ENCODE measurements around the gene C4B.

DNA sequence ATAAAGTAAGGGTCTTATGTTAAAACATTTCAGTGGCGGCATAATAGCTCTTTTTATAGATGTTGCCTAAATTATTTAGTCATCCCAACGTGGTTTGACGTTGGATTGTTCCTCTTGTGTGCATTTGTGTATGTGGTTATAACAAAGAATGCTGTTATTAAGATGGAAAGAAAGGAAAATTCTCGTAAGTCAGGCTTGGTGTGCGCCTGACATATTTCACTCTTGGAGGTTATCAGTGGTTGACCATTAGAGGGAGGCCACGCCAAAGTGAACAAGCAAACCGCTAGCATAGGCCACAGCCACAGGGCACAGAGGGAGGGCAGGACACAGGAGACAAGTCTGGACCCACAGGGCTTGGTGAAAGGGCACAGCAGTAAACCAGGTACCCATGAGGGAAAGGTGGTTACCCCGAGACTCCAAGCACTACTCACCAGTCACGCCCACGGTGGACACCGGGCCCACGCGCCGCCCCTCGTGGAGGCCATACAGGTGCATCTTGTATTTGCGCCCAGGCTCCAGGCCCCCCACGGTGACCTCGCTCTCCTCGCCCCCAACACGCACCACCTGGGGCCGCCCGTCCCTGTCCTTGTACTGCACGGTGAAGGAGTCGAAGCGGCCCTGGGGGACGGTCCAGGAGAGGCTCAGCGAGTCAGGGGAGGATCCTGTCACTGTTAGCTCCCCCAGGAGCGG is 46.5 kb downstream of the C4B start:
- TF ChIP-seq, protein P1, sequence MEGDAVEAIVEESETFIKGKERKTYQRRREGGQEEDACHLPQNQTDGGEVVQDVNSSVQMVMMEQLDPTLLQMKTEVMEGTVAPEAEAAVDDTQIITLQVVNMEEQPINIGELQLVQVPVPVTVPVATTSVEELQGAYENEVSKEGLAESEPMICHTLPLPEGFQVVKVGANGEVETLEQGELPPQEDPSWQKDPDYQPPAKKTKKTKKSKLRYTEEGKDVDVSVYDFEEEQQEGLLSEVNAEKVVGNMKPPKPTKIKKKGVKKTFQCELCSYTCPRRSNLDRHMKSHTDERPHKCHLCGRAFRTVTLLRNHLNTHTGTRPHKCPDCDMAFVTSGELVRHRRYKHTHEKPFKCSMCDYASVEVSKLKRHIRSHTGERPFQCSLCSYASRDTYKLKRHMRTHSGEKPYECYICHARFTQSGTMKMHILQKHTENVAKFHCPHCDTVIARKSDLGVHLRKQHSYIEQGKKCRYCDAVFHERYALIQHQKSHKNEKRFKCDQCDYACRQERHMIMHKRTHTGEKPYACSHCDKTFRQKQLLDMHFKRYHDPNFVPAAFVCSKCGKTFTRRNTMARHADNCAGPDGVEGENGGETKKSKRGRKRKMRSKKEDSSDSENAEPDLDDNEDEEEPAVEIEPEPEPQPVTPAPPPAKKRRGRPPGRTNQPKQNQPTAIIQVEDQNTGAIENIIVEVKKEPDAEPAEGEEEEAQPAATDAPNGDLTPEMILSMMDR (tag by site-specific recombination; IDR thresholded peaks at IDR 0.05): no peak
- TF ChIP-seq ZFP3 (tag by site-specific recombination; IDR thresholded peaks at IDR 0.05; ENCODE audit: low read depth): no peak
- no peak for TF ChIP-seq ZNF274 (IDR thresholded peaks at IDR 0.05; ENCODE audit: low read length)
- TF ChIP-seq ZNF274 (tag by site-specific recombination; IDR thresholded peaks at IDR 0.05; ENCODE audit: borderline replicate concordance): no peak
- no peak for TF ChIP-seq MZF1 (tag by site-specific recombination; IDR thresholded peaks at IDR 0.05; ENCODE audit: borderline replicate concordance)
- TF ChIP-seq, protein P2, sequence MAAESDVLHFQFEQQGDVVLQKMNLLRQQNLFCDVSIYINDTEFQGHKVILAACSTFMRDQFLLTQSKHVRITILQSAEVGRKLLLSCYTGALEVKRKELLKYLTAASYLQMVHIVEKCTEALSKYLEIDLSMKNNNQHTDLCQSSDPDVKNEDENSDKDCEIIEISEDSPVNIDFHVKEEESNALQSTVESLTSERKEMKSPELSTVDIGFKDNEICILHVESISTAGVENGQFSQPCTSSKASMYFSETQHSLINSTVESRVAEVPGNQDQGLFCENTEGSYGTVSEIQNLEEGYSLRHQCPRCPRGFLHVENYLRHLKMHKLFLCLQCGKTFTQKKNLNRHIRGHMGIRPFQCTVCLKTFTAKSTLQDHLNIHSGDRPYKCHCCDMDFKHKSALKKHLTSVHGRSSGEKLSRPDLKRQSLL (tag by site-specific recombination; IDR thresholded peaks at IDR 0.05): no peak
- TF ChIP-seq, protein P3, sequence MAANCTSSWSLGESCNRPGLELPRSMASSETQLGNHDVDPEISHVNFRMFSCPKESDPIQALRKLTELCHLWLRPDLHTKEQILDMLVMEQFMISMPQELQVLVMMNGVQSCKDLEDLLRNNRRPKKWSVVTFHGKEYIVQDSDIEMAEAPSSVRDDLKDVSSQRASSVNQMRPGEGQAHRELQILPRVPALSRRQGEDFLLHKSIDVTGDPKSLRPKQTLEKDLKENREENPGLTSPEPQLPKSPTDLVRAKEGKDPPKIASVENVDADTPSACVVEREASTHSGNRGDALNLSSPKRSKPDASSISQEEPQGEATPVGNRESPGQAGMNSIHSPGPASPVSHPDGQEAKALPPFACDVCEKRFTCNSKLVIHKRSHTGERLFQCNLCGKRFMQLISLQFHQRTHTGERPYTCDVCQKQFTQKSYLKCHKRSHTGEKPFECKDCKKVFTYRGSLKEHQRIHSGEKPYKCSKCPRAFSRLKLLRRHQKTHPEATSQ (tag by site-specific recombination; IDR thresholded peaks at IDR 0.05): no peak
- no peak for TF ChIP-seq ZNF529 (tag by site-specific recombination; IDR thresholded peaks at IDR 0.05; ENCODE audit: insufficient replicate concordance)
- TF ChIP-seq, protein P4, sequence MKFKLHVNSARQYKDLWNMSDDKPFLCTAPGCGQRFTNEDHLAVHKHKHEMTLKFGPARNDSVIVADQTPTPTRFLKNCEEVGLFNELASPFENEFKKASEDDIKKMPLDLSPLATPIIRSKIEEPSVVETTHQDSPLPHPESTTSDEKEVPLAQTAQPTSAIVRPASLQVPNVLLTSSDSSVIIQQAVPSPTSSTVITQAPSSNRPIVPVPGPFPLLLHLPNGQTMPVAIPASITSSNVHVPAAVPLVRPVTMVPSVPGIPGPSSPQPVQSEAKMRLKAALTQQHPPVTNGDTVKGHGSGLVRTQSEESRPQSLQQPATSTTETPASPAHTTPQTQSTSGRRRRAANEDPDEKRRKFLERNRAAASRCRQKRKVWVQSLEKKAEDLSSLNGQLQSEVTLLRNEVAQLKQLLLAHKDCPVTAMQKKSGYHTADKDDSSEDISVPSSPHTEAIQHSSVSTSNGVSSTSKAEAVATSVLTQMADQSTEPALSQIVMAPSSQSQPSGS (tag by site-specific recombination; IDR thresholded peaks at IDR 0.05; ENCODE audit: low read depth): no peak
- TF ChIP-seq, protein P5, sequence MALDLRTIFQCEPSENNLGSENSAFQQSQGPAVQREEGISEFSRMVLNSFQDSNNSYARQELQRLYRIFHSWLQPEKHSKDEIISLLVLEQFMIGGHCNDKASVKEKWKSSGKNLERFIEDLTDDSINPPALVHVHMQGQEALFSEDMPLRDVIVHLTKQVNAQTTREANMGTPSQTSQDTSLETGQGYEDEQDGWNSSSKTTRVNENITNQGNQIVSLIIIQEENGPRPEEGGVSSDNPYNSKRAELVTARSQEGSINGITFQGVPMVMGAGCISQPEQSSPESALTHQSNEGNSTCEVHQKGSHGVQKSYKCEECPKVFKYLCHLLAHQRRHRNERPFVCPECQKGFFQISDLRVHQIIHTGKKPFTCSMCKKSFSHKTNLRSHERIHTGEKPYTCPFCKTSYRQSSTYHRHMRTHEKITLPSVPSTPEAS (tag by site-specific recombination; IDR thresholded peaks at IDR 0.05): no peak
- TF ChIP-seq ZNF514 (tag by site-specific recombination; IDR thresholded peaks at IDR 0.05): no peak
